ENCODE data around the gene TTC29.

GRCh38 chr4:146932116-146932515 lies 13.5 kb downstream of the TTC29 start:
- TF ChIP-seq POLR2AphosphoS5 (IDR thresholded peaks at IDR 0.05; ENCODE audit: low read depth, low read length) (no peak), POLR2A (IDR thresholded peaks at IDR 0.05; ENCODE audit: low read depth, low read length) (no peak)
